Spinal cord (tissue), 10 donors: ENCODE data around the gene PTPN1. TPM values are rescaled to one million over a fixed set of nuclear protein-coding genes. Genes with fewer than 3 reads are reported as not detected.

ENCODE experiments used
- DNase-seq, 6 donors: peaks; one replicate each; pipeline versions ENCODE4 v3.0.0 to v3.0.0-alpha.2; 2013 to 2015; ENCODE audit warnings: low spot score in 6 of 6, low read depth in 4 of 6
- H3K27ac ChIP-seq: one replicate; pipeline ENCODE4 v1.5.1; 2013; ENCODE audit warnings: low read depth, low read length, control low read depth
- H3K27me3 ChIP-seq: one replicate; pipeline ENCODE4 v1.6.1; 2013; ENCODE audit warnings: low read length; ENCODE audit not compliant: control insufficient read depth, insufficient read depth
- H3K36me3 ChIP-seq: one replicate; pipeline ENCODE4 v1.6.1; 2013; ENCODE audit warnings: low read length; ENCODE audit not compliant: control insufficient read depth, insufficient read depth
- H3K4me1 ChIP-seq: one replicate; pipeline ENCODE4 v1.6.1; 2013; ENCODE audit warnings: low read length; ENCODE audit not compliant: control insufficient read depth, insufficient read depth
- H3K4me3 ChIP-seq: one replicate; pipeline ENCODE4 v1.5.1; 2013; ENCODE audit warnings: low read depth, low read length, control low read depth
- H3K9me3 ChIP-seq: one replicate; pipeline ENCODE4 v1.6.1; 2013; ENCODE audit warnings: low read length; ENCODE audit not compliant: control insufficient read depth, insufficient read depth
- WGBS: methylation state at CpG from one replicate; pipeline ENCODE4 v1.1.5; 2013; ENCODE audit warnings: missing lambda C conversion rate; ENCODE audit not compliant: insufficient coverage; 5-methylcytosine and 5-hydroxymethylcytosine counted together
- polyA plus RNA-seq, 2 donors: library from polyadenylated mRNA; unstranded; fragments of 120-200 nt; gene quantifications; one replicate each; pipeline ENCODE4 v1.2.1, GENCODE V29; 2013; ENCODE audit not compliant: insufficient read length in 2 of 2
- total RNA-seq, 2 donors: library from RNA; depleted of rRNA in 1 of 2; stranded (reverse); fragments of 120-200 nt in 1 of 2; fragments of >200 nt in 1 of 2; gene quantifications; one replicate each; pipeline versions ENCODE4 v1.2.3 to v1.2.4, GENCODE V29; 2013 to 2014
- donor health status: healthy.

Gene PTPN1
- total and polyA plus RNA-seq, 4 donors, result 15.4 to 24.2 (median 22.7) TPM

DNA sequence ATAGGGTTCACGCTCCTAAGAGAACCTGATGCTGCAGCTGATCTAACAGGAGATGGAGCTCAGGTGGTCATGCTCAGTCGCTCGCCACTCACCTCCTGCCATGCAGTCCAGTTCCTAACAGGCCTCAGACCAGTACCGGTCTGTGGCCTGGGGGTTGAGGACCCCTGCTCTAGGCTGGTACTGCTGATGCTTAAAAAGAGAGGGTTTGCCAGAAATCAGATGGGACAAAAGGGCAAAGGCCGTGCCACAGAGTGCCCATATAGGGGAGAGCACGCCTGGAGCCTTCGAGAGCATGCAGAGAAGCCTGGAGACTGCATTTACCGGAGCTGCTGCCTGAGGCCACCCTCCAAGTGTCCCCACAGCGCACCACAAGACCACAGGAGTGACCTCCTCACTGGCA is 75.5 kb downstream of the PTPN1 start:
- Histone ChIP-seq H3K27me3 (no peaks in the 10 kb centered on the region), H3K27ac (no peak overlapping the region), H3K9me3 (no peaks in the 10 kb centered on the region), H3K36me3 (peaks cover 68% of the 10 kb centered on the region), H3K4me1 (no peaks in the 10 kb centered on the region), H3K4me3 (no peak overlapping the region)
- DNase-seq, result no peak
- WGBS, result 97% methylated on average over 6 of the region's 9 CpGs

DNA sequence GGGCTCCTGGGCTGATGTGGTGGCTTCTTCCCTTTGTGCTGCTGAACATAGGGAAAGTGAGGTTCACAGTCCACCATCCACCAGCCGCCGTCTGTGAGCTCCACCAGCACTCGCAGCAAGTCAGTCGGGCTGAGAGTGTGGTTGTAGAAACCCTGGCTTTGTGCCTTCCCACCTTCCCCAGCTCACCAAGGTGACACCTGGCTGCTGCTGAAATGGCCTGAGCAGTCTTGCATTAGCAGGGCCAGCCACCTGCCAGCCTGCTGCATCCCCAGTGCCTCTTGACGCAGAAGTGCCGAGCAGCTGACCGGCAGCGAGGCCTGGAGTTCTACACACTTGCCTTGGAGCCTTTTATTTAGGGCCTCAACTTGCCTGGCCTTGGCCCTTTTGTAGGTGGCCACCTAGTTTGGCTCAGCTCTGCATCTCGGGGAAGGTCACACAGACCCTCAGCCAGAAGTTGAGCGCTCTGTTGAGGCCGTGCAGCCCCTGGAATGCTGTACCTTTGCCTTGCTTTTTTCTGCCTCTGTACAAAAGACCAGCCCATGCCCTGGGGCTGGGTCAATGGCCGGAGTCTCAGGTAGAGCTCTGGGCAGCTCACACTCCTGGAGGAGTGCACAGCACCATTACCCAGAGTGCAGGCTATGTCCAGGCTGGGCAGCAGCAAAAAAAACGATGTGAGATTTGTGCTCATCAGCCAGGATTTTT is 76.5 kb downstream of the PTPN1 start:
- Histone ChIP-seq H3K27ac (no peak overlapping the region), H3K36me3 (peaks cover 60% of the 10 kb centered on the region), H3K9me3 (no peaks in the 10 kb centered on the region), H3K4me1 (no peaks in the 10 kb centered on the region), H3K27me3 (no peaks in the 10 kb centered on the region), H3K4me3 (no peak overlapping the region)
- 96% methylated on average over 13 of the region's 13 CpGs for WGBS
- DNase-seq, result no peak

DNA sequence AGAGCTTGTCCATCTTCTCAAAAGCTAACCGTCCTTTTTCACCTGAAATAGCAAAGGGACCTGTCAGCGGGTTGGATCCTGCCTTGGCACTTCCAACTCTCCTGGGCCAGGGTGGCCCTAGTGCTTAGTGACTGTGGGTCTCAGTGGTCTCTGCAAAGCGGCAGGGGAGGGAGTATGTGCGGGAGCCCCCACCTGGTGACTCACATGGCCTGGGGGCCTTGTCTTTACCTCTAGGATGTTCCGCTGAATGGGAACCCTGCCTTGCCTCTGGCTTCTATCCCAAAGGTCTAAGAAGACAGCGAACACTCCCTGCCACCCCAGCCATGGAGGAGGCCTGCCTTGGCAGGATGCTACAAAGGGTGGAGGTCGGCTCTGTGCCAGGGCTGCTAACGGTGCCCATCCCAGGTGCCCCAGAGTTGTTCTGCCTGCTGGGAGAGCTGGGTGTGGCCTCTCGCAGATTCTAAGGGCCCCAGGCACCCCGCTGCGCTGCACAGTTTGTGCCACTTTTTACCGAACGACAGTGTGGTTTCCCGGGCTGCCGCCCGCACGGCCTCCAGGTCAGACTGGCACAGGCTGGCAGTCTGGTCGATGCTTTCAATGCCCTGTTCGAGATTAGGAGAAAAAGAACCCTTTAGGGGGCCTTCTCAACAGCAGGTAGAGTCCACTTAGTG is 77.2 kb downstream of the PTPN1 start:
- H3K36me3 ChIP-seq, result peaks cover 57% of the 10 kb centered on the region
- no peak for DNase-seq
- no peak overlapping the region for H3K27ac ChIP-seq
- H3K27me3 ChIP-seq, result no peaks in the 10 kb centered on the region
- no peaks in the 10 kb centered on the region for H3K9me3 ChIP-seq
- peaks cover 7% of the 10 kb centered on the region for H3K4me1 ChIP-seq
- WGBS, result 85% methylated on average over 19 of the region's 19 CpGs
- H3K4me3 ChIP-seq, result no peak overlapping the region

DNA sequence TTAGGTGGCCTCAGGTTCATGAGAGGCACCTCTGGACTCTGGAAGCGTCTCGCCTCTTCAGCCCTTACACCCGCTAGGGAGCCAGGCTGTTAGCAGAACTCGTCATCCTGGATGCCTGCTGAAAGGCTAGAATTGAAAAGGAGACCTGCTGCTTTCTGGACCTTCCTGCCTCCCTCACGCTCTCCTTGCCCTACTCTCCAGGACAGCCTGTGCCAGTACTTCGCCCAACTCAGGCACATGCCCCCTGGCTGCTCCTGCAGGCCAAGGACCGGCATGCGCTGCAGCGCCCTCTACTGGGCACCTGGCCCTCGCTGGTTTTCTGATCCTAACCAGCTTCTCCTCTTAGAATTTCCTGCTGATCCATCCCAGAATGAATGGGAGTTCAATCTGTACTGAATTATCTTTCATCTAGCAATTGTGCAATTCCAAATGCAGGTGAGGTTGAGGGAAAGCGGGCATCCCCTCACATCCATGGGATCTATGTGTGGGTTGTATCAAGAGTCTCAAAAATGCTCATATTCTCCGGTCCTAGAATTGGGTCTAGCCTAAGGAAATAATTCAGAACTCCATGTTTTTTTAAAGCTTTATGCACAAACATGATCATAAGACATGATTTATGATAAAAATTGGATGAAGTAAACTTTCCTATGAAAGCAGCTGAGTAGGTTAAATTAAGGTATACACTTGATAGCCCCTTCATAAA is 78.0 kb downstream of the PTPN1 start:
- Histone ChIP-seq H3K4me3 (no peak overlapping the region), H3K27me3 (no peaks in the 10 kb centered on the region), H3K27ac (no peak overlapping the region), H3K4me1 (peaks cover 14% of the 10 kb centered on the region), H3K9me3 (no peaks in the 10 kb centered on the region), H3K36me3 (peaks cover 54% of the 10 kb centered on the region)
- 74% methylated on average over 9 of the region's 12 CpGs for WGBS
- DNase-seq, result peak in 2 of 6 donors; percentile 41 to 57

DNA sequence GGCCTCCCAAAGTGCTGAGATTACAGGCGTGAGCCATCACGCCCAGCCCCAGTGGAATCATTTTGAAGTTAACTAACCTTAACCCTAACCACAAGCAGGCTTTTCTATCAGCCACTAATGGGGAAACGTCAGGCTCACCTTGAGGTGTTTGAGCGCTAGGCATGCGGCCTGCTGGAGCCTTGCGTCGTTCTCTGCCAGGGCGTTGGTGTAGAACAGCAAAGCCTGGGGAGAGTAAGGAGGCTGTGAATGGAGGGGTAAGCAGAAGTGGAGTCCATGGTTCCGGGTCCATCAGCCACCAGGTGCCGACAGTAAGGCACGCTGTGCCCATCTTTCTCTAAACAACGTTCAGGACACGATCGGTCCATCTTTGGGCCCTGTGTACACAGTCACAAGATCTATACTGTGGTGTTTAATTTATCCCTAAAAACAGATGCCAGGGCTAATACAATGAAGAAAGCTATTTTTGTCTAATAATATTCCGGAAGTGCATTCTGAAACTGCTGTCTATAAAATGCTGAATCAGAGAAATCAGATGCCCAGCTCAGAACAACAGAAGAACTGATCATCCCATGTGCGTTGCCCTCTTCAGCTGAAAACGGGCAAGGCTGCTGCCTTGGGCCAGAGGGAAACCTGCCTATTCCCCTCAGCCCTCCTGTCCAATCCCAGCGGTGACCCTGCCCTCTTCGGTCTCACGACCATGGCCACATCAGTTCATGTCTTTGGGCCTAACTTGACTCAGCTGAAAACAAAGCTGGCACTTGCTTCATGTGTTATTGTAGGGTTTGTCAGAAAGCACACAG is 79.6 kb downstream of the PTPN1 start:
- Histone ChIP-seq H3K9me3 (no peaks in the 10 kb centered on the region), H3K27me3 (no peaks in the 10 kb centered on the region), H3K4me1 (peaks cover 14% of the 10 kb centered on the region), H3K27ac (no peak overlapping the region), H3K36me3 (peaks cover 51% of the 10 kb centered on the region), H3K4me3 (no peak overlapping the region)
- 90% methylated on average over 15 of the region's 20 CpGs for WGBS
- no peak for DNase-seq

DNA sequence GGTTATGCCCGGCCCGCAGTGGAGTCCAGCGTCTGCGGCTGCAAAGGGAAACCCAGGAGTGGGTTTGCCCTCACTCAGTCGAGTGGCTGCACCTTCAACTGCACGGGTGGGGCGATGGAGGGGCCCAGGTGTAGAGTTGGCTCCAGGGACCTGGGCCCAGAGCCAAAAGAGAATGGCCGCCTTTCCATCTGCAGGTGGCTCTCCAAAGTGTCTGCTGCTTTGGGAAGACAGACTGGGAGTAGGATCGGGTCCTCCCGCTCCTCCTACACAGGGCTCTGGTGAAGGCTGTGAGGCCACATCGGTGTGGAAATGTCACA is 80.1 kb downstream of the PTPN1 start:
- 97% methylated on average over 9 of the region's 11 CpGs for whole genome bisulfite sequencing
- no peak overlapping the region for H3K27ac ChIP-seq

DNA sequence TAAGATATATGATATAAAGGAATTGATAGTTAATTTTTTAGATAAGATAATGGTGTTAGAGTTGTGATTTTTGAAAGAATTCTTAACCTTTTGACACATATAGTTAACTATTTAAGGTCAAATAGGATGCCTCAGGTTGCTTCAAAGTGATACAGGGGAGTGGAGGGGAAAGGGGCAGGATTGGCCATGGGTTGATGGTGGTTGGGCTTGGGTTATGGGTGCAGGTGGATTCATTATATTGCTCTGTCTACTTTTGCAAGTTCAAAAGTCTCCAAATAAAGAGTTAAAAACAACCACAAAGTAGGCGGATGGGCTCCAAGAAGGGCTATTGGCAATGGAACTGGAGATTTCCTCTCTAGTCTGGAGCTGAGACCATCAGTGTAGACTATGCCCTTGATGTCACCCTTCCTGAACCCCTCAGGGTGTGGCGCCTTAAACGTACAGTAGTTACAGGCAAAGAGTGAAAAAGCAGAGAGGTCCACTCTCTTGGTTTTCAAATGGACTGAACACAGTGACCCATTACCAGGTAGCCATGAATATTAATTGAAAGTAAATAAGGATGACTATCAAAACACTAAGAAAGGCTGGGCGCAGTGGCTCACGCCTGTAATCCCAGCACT is 81.2 kb downstream of the PTPN1 start:
- no peaks in the 10 kb centered on the region for H3K9me3 ChIP-seq
- H3K36me3 ChIP-seq, result peaks cover 47% of the 10 kb centered on the region
- peaks cover 18% of the 10 kb centered on the region for H3K4me1 ChIP-seq
- no peak for DNase-seq
- H3K27ac ChIP-seq, result no peak overlapping the region
- no peak overlapping the region for H3K4me3 ChIP-seq
- WGBS, result no CpG with 5 or more reads among the region's 5 CpGs
- peaks cover 4% of the 10 kb centered on the region for H3K27me3 ChIP-seq

More for the DNA sequence above, 80.1 kb downstream of the PTPN1 start:
- no peaks in the 10 kb centered on the region for H3K9me3 ChIP-seq
- H3K27me3 ChIP-seq, result no peaks in the 10 kb centered on the region
- no peak overlapping the region for H3K4me3 ChIP-seq
- peaks cover 51% of the 10 kb centered on the region for H3K36me3 ChIP-seq
- DNase-seq, result no peak
- H3K4me1 ChIP-seq, result peaks cover 14% of the 10 kb centered on the region

DNA sequence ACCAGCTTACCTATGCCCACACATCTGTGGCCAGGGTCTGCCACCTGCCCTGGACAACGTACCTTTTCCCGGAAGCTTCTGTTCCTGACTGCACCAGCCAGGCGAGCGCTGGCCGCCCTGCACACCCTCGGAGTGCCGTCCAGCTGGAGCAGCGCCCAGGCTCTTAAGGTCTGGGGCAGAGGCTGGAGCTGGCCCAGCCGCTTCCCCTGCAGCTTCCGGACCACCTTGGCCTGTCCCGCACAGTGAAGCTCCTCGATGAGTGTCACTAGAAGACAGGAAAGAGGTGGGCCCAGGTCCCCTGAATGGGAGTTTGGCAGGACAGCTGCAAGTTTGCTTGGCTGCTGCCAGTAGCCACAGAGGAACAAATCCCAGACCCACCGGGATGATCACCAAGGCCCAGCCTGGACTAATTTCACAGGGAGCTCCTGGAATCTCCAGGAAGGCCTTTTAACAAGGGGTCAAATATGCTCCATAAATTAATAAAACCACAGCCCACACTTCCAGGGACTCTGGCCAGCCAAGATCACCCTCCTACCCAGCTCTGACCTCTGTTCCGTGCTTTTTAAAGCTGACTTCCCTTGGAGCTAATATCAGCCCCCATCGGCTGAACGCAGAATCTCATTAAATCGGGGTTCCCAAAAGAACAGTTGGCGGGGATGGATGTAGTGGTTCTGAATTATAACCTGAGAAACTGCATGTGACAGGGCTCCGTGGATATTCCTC is 82.3 kb downstream of the PTPN1 start:
- no peak overlapping the region for H3K4me3 ChIP-seq
- H3K36me3 ChIP-seq, result peaks cover 38% of the 10 kb centered on the region
- H3K27me3 ChIP-seq, result peaks cover 4% of the 10 kb centered on the region
- no peaks in the 10 kb centered on the region for H3K9me3 ChIP-seq
- 55% methylated on average over 18 of the region's 19 CpGs for WGBS
- DNase-seq, result peak in 1 of 6 donors; percentile 35
- H3K27ac ChIP-seq, result no peak overlapping the region
- H3K4me1 ChIP-seq, result peaks cover 18% of the 10 kb centered on the region

DNA sequence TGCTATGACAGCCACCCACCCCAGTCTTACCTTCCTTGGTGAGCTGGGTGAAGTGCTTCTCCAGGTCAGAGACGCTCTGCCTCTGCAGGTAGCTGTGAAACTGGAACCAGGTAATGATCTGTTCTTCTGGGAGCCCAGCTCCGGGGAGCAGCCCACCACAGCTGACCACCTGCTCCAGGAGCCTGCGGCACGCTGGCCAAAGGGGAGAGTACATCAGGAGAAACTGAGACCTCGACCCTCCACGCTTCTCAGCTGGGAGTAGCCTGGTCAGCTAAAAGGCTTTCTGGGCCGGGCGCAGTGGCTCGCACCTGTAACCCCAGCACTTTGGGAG is 82.8 kb downstream of the PTPN1 start:
- Histone ChIP-seq H3K4me1 (peaks cover 18% of the 10 kb centered on the region), H3K27me3 (peaks cover 4% of the 10 kb centered on the region), H3K9me3 (no peaks in the 10 kb centered on the region), H3K36me3 (peaks cover 35% of the 10 kb centered on the region), H3K4me3 (no peak overlapping the region), H3K27ac (no peak overlapping the region)
- DNase-seq, result no peak
- 100% methylated on average over 4 of the region's 9 CpGs for WGBS
